ENCODE measurements around the gene MBTPS1.

- TF ChIP-seq CTCF (conservative IDR thresholded peaks at IDR 0.05; ENCODE audit: low read length) (no peak), EZH2phosphoT487 (IDR thresholded peaks at IDR 0.05; ENCODE audit: borderline replicate concordance) (no peak)
These were observed 14.4 kb upstream of the MBTPS1 start for GRCh38 chr16:84131117-84131516.

All from Loucy (cell line).